Umbilical cord (tissue), 1 donor: Measurements from ENCODE around the gene USP12. TPM values are rescaled to one million over a fixed set of nuclear protein-coding genes. Genes with fewer than 3 reads are reported as not detected.

Experiments used
- total RNA-seq: library from RNA; depleted of rRNA; stranded (reverse); fragments of >200 nt; gene quantifications from one replicate; pipeline ENCODE4 v1.2.3, GENCODE V29; 2014; ENCODE audit warnings: low replicate concordance; ENCODE audit not compliant: insufficient read depth

USP12 gene
- total RNA-seq, 1 donor from 2014 or later = 52.2 TPM

Other genes with a start within 250 kb of the USP12 start
- gene RPL21, start 79.7 kb upstream of the USP12 start, total RNA-seq = 660 TPM
- 25.5 TPM for gene RASL11A, start 99.0 kb upstream of the USP12 start, total RNA-seq